ENCODE results near the gene KNG1.

The KNG1 gene

GRCh38 chr3:186713499-186713898, 3.7 kb upstream of the KNG1 start:
- DNase-seq, result no peak

GRCh38 chr3:186719945-186720739, 3.0 kb downstream of the KNG1 start:
- DNase-seq, result no peak

DNA sequence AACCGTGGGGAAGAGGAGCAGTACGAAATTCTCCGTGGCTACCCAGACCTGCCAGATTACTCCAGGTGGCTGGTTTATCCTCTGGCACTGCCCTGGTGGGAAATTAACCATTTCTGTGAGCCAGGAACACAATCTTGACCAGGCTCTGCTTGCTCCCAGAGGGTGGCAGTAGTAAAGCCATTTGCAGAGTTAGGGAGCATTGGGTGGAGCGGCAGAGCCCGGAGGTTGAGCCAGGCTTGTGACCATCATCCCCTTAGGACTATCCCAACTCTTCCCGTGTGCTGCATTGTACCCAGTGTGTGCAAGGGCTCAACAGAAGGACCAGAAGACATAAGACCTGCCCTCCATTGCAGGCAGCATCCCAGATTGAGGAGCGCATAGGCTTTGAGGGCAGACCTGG, 5.3 kb downstream of the KNG1 start:
- DNase-seq, result no peak

GRCh38 chr3:186724911-186725310, 7.8 kb downstream of the KNG1 start:
- DNase-seq, result no peak

DNA sequence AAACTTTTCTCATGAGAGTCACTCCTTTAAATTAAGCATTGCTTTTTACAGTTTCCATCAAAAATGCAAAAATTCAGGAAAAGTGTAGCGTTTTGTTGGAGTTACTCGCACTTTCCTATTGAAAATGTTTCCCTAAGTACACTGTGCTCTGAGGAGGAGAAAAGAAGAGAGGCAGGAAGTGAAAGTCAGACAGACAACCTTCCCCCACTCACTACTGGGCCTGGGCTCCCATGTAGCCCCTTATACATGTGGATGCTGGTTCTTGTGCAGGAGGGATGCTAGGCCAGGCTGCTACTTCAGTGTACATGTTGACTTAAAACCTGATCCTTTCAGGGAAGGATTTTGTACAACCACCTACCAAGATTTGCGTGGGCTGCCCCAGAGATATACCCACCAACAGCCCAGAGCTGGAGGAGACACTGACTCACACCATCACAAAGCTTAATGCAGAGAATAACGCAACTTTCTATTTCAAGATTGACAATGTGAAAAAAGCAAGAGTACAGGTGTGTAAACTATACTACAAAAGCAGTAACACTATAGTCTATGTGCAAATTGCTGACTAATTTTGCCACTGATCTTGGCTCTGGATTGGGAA, 15.1 kb downstream of the KNG1 start:
- DNase-seq, result no peak

GRCh38 chr3:186742618-186743380, 25.6 kb downstream of the KNG1 start:
- no peak for DNase-seq

DNA sequence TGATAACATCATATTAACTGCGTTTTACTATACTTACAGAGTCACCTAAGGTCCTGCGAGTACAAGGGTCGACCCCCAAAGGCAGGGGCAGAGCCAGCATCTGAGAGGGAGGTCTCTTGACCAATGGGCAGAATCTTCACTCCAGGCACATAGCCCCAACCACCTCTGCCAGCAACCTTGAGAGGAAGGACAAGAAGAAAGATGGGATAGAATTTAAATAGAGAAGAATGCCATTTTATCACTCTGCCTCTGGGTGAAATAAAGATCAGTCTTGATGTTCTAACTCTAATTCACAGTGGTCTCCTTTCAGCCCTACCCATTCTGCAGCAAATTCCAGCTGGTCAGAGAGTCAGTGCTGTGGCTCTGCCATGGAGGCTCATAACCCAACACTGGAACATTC, 26.5 kb downstream of the KNG1 start:
- no peak for DNase-seq

DNA sequence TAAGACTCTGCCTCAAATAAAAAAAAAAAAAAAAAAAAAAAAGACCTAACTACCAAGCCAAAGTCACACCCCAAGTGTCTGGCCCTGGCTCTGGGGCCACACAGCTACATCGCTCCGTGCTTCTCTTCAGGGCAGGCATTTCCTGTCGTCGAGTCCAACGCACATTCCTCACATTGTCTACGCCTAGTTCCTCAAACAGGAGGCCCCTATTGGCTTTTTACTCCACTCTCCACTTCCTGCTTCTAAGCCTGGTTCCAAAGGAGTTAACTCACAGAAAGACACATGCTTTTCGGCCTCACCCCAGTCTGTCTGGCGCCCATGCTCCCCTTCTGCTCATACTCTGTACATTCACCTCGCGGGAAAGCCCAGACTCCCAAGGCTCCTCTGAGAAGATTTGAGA, 28.8 kb downstream of the KNG1 start:
- DNase-seq, result no peak

GRCh38 chr3:186750316-186750715, 33.2 kb downstream of the KNG1 start:
- no peak for DNase-seq

DNA sequence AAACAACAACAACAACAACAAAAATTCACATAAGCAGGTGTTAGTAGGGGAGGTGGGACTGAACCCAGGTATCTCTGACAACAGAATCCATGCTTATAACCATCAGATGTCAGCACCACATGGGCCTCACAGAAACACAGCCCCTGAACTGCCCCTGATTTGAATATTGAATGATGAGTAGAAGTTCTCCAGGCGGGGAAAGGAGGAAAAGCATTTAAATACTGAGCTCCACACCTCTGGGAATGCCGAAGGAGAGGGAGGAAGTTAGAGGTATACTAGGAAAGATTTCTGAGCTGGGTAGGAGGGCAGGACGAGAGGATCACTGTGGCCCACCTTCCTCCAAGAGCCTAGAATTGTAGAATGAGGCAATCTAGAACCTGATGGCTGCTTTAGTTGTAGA, 34.3 kb downstream of the KNG1 start:
- no peak for DNase-seq

DNA sequence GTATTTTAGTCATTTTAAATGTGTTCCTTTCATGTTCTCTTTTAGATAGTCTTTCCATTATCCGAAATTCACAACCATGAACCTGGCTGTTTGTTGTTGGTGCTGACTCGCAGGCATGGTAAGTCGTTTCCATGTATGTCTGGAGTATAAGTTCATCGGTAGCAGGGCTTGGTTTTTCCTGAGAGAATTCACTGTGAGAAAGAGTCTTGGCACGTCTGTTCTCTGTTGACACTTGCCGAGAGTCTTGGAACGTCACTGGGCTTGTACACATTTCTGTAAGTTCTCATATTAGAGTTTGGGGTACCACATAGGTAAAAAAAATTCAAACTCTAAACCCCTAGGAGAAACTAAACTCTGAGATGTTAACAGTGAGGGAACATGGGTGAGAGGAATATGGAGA, 36.8 kb downstream of the KNG1 start:
- no peak for DNase-seq

- DNase-seq, result no peak
Measured at GRCh38 chr3:186754871-186755270, 37.7 kb downstream of the KNG1 start.

DNA sequence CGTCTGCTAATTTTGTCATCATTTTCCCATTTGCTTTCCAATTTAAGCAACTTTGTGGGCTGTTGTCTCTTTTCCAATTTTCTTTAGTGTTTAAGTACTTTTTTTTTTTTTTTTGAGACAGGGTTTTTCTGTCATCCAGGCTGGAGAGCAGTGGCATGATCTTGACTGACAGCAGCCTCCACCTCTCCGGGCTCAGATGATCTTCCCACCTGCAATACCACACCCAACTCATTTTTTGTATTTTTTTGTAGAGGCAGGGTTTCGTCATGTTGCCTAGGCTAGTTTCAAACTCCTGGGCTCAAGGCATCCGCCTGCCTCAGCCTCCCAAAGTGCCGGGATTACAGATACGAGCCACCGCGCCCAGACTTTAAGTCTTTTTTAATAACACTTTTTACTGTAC, 40.1 kb downstream of the KNG1 start:
- DNase-seq, result no peak

DNA sequence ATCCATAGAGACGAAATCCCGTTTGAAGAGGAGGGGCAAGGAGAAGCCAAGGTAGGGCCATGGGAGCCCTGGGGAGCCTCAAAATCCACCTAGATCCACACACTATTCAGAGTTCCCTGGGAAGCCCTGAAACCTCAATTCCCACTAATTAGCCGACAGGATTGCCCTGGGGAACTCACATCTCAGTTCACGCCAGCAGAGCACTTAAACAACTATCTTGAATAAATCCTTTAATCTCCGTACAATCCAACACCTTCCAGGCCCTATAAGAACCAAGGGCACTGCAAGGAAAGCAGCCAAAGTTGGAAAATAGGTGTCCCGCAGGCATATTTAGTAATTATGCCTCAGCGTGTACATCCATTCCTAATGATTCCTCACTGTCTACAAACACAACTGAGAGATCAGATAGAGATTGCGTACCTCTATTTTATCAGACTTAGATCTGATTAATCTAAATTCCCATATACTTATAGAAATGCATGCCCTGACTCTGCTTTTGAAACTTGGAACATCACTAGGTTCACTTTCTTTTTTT, 40.6 kb downstream of the KNG1 start:
- no peak for DNase-seq

GRCh38 chr3:186759231-186759930, 42.2 kb downstream of the KNG1 start:
- DNase-seq, result no peak

GRCh38 chr3:186760141-186760833, 43.1 kb downstream of the KNG1 start:
- peak; percentile 96 for DNase-seq

GRCh38 chr3:186760897-186761447, 43.8 kb downstream of the KNG1 start:
- no peak for DNase-seq

DNA sequence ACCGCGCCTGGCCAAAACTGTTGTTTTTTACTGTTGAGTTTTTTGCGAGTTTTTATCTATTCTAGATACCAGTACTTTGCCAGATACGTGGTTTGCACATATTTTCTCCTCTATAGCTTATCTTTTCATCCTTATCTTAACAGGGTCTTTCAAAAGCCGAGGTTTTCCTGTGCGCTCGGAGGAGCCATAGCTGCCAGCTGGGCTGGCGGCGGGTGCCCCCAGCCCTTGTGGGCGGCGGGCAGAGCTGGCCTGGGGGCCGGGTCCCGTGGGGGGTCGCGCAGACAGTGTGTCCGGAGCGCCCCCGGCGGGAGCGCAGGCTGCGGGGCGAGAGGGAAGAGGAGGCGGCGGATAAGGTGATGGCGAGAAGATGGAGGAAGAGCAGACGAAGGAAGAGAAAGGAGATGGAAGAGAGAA, 55.1 kb downstream of the KNG1 start:
- no peak for DNase-seq

DNA sequence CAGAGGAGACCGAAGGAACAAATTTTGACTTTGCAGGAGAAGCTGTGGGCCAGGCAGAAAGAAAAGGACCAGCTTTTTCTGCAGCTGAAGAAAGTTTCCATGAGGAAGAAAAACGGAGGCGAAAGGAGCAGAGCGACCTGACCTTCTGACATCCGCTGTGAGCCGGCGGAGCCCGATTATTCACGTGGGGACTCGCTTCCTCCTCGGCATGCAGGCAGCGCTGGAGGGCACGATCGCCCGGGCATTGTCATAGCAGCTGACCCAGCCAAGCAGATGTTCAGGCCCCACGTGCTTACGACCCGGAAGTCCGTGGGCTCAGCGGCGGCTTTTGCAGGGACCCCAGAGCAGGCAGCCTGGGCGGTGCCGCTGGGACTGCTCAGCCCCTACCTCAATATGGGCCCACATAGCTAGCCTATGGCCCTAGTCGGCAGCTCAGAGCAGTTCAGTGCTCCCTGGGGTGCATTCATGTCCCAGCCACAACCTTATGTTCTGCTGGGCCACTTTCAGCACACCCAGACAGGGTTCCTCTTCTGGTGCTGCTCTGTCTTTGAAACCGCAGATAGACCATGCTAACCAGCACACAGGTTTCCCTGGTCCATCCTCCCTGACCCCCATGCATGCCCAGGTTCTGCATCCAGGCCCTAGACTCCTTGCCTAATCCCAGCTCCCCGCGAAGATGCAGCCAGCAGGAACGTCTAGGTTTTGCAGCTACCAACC, 55.7 kb downstream of the KNG1 start:
- DNase-seq, result no peak

GRCh38 chr3:186775999-186776398, 58.8 kb downstream of the KNG1 start:
- DNase-seq, result no peak

DNA sequence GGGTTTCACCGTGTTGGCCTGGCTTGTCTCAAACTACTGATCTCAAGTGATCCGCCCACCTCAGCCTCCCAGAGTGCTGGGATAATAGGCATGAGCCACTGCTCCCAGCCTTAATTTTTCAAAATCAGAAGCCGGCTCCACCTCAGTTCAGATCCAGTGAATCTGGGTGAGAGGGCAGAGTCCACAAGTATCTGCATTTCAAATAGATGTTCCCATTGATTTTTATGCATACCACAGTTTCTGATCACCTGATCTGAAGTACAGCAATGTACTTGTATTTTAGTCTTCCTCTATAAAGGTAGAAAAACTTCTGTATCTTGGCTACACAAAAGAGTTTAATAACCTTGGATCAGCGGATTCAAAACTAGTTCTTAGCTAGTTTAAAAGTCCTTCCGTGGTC, 62.0 kb downstream of the KNG1 start:
- no peak for DNase-seq
